Lower leg skin (tissue), 4 donors: Measurements from ENCODE around the gene MUCL1. TPM values are rescaled to one million over a fixed set of nuclear protein-coding genes. Genes with fewer than 3 reads are reported as not detected.

Experiments
- DNase-seq, 2 donors: peaks; one replicate each; pipeline ENCODE4 v3.0.0-alpha.2; 2019; ENCODE audit warnings: low spot score in 2 of 2
- H3K4me3 ChIP-seq: fragments of 200-600 bp; sonication (generic); 2 replicates; pipeline ENCODE4 v1.5.1; 2017; ENCODE audit warnings: mild to moderate bottlenecking, low read depth; ENCODE audit not compliant: poor library complexity, severe bottlenecking
- POLR2A ChIP-seq, 2 donors: fragments of 450-650 bp; IDR thresholded peaks; one replicate each; pipeline ENCODE4 v1.6.1; 2016 to 2017; ENCODE audit warnings: antibody characterized with exemption in 2 of 2, mild to moderate bottlenecking in 1 of 2, moderate library complexity in 1 of 2
- WGBS, 2 donors: methylation state at CpG; one replicate each; pipeline ENCODE4 v1.1.5; 2018; 5-methylcytosine and 5-hydroxymethylcytosine counted together
- intact Hi-C: fragments of 100-400 bp; cut with DNase I; formaldehyde crosslinking; loops from one replicate; pipeline ENCODE4 v1.15.0; 2023; ENCODE audit warnings: low total_unique reads
- total RNA-seq, 4 donors: library from RNA; depleted of rRNA; stranded (reverse); fragments of >200 nt; gene quantifications; one replicate each; pipeline ENCODE4 v1.1.0, GENCODE V29; 2016
- TF ChIP-seq, protein P1 (sequence below), 3 donors: fragments of 450-650 bp; IDR thresholded peaks; one replicate each; pipeline ENCODE4 v1.5.1; 2016; ENCODE audit warnings: antibody characterized with exemption in 3 of 3, mild to moderate bottlenecking in 3 of 3, moderate library complexity in 2 of 3

The MUCL1 gene
- total RNA-seq, 4 donors from 2014 or later = 114 to 1,631 (median 631) TPM

DNA sequence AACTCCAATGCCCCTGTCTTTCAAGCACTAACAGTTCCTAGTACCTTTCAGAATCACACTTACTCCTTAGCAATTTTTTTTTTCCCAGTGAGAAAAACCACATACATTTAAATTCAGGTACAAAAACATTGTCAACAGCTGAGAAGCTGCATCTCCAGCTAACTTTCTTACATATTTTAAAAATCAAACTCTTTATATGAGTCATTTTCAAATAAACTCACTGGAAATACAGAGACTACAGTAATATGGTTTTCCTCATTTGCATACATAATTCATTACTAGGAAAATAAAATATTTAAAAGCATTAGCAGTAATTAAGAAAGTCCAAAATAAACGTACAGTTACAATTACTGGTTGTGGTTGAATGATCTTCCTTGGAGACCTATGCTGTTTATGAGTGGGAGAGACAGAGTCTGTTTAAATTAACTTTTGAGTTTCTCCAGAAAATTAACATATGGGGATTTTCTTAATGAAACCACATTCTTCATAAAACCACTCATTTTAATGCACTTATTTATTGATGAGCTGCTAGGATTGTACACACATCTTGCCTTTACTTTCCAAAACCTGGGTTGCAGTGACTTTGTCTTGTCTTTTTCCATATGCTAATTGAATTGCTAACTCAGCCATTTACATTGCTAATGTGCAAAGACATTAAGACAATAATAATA, 9.8 kb downstream of the MUCL1 start:
- 43 to 54% methylated on average over 1 of the region's 1 CpG for WGBS, 2 donors
- TF ChIP-seq, protein P1, sequence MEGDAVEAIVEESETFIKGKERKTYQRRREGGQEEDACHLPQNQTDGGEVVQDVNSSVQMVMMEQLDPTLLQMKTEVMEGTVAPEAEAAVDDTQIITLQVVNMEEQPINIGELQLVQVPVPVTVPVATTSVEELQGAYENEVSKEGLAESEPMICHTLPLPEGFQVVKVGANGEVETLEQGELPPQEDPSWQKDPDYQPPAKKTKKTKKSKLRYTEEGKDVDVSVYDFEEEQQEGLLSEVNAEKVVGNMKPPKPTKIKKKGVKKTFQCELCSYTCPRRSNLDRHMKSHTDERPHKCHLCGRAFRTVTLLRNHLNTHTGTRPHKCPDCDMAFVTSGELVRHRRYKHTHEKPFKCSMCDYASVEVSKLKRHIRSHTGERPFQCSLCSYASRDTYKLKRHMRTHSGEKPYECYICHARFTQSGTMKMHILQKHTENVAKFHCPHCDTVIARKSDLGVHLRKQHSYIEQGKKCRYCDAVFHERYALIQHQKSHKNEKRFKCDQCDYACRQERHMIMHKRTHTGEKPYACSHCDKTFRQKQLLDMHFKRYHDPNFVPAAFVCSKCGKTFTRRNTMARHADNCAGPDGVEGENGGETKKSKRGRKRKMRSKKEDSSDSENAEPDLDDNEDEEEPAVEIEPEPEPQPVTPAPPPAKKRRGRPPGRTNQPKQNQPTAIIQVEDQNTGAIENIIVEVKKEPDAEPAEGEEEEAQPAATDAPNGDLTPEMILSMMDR (IDR thresholded peaks at IDR 0.05) = no peak
- TF ChIP-seq POLR2A (IDR thresholded peaks at IDR 0.05) = no peak
- DNase-seq = no peak
- H3K4me3 ChIP-seq = no peak overlapping the region
- intact Hi-C loops = no loop called here

DNA sequence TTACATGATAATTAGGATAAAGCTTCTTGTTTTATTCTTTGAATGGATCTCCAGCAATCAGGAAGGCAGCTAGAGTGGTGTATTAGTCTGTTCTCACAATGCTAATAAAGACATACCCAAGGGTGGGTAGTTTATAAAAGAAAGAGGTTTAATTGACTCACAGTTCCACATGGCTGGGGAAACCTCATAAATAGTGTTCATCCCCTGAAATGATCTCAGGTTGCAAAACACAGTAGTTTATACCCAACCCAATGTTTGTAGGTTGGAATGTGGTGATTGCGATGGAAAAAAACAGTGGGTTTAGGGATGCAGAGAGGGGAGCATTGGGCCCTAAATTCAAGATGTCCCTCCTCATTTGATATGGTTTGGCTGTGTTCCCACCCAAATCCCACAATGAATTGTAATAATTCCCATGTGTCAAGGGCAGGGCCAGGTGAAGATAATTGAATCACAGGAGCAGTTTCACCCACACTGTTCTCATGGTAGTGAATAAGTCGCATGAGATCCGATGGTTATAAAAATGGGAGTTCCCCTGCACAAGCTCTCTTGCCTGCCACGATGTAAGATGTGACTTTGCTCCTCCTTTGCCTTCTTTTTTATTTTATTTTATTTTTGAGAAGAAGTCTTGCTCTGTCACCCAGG, 11.5 kb downstream of the MUCL1 start:
- no peak for TF ChIP-seq POLR2A (IDR thresholded peaks at IDR 0.05)
- WGBS, 2 donors = 83 to 92% methylated on average over 4 of the region's 4 CpGs
- intact Hi-C loops = no loop called here
- no peak for DNase-seq
- no peak overlapping the region for H3K4me3 ChIP-seq

DNA sequence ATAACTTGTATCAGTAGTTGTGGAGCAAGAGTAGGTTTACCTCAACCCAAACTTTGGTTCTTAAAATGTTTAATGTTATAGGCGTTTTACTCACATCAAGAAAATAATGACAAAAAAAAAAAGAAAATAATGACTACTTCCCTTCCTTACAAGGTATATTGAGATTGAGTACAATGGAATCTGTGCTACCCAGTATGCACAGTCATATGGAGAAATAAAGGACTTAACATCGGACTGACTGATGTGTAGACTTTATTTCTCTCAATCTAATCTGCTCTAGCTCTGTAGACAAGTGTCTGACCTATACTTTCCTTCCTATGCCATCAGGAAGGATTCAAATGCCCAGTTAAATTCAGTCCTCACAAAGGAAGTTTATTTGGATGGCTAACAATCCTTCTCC, 14.4 kb downstream of the MUCL1 start:
- H3K4me3 ChIP-seq = no peak overlapping the region
- no peak for DNase-seq
- 68% methylated on average over 2 of the region's 2 CpGs for WGBS, 2 donors
- intact Hi-C loops = no loop called here
- TF ChIP-seq POLR2A (IDR thresholded peaks at IDR 0.05) = no peak
- TF ChIP-seq, protein P1 (IDR thresholded peaks at IDR 0.05) = no peak

DNA sequence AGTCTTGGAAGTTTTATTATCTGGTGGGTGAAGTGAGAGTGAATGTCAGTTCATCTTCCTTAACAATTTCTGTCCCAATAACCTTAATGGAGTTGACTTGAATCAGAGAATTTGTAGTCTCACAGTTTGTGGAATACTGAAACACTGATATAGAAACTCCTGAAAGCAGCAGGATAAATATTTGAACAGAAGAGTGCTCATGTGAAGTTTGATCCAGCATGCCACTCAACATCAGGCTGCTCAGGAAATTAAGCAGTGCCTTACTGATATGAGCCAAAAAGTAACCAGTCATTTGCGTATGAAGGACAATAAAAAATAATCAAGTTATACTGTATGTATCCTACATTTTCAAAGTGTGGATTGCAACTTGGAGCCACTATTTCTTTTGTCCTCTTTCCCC, 15.7 kb downstream of the MUCL1 start:
- WGBS, 2 donors = 84 to 97% methylated on average over 1 of the region's 1 CpG
- intact Hi-C loops = no loop called here
- TF ChIP-seq POLR2A (IDR thresholded peaks at IDR 0.05) = no peak
- TF ChIP-seq, protein P1 (IDR thresholded peaks at IDR 0.05) = no peak
- DNase-seq = no peak
- H3K4me3 ChIP-seq = no peak overlapping the region

DNA sequence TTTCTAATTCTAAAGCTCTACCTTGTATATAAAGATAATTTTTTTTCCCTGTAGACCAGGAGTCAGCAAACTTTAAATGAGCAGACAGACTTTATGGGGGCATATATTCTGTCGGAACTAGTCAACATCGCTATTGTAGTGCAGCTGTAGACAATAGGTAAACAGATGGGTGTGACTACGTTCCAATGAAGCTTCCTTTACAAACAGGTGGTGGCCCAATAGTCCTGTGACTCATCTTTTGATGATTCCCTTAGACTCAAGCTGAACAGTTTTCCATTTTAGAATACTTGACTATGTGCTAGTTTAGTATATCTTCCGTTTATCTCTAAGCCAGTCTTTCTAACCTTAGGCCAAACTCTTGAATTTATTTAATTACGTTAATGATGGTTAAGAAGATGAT, 16.3 kb downstream of the MUCL1 start:
- TF ChIP-seq, protein P1 (IDR thresholded peaks at IDR 0.05) = no peak
- TF ChIP-seq POLR2A (IDR thresholded peaks at IDR 0.05) = no peak
- 82 to 88% methylated on average over 5 of the region's 5 CpGs for WGBS, 2 donors
- H3K4me3 ChIP-seq = no peak overlapping the region
- no peak for DNase-seq
- intact Hi-C loops = no loop called here

DNA sequence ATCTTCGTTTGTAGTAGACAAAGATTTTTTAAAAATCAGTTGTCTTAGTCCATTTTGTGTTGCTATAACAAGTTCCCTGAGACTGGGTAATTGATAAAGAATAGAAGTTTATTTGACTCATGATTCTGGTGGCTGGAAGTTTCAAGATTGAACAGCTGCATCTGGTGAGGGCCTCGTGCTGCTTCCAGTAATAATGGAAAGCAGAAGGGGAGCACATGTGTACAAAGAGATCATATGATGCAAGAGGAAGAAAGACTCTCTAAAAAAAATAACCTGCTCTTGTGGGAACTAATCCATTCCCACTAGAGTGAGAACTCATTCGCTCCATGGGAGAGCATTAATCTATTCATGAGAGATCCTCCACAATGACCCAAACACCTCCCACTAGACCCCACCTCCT, 24.8 kb downstream of the MUCL1 start:
- no peak overlapping the region for H3K4me3 ChIP-seq
- 42 to 46% methylated on average over 3 of the region's 3 CpGs for WGBS, 2 donors
- intact Hi-C loops = no loop called here
- DNase-seq = no peak
- TF ChIP-seq, protein P1 (IDR thresholded peaks at IDR 0.05) = no peak
